GM18507 (cell line): ENCODE results near the gene GDF2.

Experiments
- DNase-seq: peaks from one replicate; pipeline ENCODE4 v3.0.0; 2011; ENCODE audit warnings: low read depth; ENCODE audit not compliant: insufficient read length; ENCODE audit errors: extremely low spot score
- FAIRE-seq: peaks from 2 replicates; lab custom pipeline; 2011; peaks lifted over from hg19 to GRCh38; lab: Jason Lieb, UNC

The GDF2 gene

DNA sequence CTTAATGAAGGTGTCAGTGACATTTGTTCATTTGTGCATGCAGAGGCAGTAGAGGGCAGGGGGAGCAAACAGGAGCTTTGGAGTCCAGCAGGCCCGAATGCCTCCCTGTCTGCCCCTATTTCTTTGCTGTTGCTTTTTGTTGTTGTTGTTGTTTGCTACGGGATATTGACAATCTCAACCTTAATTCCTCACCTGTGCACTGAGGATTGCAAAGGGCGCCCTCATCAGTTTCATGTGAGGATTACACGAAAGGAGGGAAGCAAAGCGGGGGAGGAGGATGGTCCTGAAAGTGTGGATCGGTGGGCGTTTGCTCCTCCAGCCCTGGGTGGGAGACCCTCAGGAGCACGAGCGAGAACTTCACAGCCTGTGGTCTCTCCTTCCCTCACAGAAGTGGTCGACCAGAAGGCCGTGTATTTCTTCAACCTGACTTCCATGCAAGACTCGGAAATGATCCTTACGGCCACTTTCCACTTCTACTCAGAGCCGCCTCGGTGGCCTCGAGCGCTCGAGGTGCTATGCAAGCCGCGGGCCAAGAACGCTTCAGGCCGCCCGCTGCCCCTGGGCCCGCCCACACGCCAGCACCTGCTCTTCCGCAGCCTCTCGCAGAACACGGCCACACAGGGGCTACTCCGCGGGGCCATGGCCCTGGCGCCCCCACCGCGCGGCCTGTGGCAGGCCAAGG, 12.7 kb upstream of the GDF2 start:
- no peak for DNase-seq
- FAIRE-seq: no peak

GRCh38 chr10:47310090-47310505, 12.2 kb upstream of the GDF2 start:
- no peak for DNase-seq
- FAIRE-seq: no peak

DNA sequence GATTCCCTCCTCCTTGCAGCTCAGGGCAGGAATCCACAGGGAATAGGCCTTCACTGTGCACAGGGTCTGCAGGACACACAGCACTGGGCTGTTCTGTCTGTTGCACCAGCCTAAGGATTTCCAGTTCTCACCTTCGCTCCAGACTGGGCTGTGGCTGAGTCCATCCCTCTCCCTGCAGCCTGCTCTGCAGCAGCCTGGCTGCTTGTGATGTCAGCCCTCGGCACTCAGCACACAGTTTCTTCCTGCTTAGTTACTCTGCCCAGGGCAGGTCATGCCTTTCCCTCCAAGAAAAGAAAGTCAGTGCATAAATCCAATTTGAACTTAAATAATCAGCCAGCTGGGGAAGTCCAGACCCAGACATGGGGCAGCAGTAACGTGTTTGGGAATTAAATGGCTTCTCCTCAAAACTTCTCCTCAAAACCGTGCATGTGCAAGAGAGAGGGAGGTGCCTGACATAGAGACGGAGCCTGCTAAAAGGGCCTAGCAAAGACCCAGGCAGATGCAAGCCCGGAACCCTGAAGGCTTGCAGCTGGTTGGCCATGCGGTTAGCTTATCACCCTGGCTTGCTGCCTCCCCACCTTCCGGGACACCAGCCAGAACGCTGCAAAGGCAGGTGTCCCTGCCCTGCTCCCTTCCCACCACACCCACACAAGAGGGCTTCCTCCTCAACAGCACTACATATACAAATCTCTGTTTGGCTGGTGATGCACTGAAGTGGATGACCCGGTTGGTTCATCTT, 10.9 kb upstream of the GDF2 start:
- DNase-seq (no peak), FAIRE-seq (no peak)

DNA sequence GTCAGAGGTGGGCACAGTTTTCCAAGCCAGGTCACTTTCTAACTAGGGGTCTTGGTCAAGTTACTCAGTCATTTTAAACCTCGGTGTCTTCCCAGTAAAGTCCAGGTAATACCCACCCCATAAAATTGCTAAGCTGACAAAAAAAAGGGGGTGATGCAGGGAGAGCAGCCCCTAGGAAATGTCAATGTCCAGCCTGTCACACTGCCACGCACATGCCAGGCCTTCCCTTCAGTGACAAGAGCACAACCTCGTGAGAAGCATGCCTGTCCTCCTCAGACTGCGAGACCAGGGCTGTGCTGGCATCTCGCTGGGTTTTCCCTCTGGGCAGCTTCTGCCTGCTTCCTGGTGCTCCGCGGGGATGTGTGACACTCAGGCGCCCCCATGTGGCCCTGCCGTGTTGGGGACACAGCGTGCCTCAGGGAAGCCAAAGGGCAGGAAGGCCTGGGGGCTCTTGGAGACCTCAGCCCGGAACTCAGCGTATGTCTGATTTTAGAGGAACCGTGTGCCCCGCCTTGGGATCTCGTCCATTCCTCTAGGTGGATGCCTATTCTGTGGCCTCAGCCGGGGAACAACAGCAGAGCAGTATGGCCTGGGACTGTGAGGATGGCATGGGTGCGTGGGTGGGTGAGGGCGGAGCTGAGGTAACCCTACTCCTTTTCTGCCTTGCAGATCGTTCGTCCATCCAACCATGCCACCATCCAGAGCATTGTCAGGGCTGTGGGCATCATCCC, 10.2 kb upstream of the GDF2 start:
- FAIRE-seq: no peak
- DNase-seq: peak; percentile 60

DNA sequence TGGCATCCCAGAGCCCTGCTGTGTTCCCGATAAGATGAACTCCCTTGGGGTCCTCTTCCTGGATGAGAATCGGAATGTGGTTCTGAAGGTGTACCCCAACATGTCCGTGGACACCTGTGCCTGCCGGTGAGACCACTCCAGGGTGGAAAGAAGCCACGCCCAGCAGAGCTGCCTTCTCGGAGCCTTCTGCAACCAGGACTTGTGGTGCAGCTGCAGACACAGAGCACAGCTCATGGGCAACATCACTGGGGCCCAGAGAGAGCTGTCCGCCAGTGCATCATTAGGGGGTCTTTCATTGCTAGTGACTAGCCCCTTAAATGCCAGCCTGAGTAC, 9.6 kb upstream of the GDF2 start:
- no peak for FAIRE-seq
- no peak for DNase-seq

- FAIRE-seq (no peak), DNase-seq (no peak)
These were observed 7.8 kb upstream of the GDF2 start for GRCh38 chr10:47314416-47314970.

DNA sequence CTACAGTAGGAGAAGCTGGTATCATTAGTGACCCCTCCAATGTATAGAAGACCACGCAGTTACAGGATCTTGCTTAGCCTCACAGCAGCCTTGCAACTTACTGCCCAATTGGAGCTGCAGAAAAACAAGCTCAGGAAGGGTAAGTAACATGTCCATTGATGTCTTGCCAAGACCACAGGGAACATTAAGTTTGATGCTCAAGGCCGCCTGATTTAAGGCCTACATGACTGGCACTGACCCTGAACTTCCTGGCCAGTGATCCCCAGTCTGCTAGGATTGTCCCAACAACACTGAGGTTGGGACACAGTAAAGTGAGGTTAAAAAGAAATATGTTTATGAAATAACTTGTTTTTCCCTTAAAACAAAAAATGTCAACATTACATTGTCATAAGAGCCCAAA, 6.8 kb upstream of the GDF2 start:
- DNase-seq (no peak), FAIRE-seq (no peak)

GRCh38 chr10:47316131-47316530, 6.1 kb upstream of the GDF2 start:
- no peak for DNase-seq
- FAIRE-seq: no peak

GRCh38 chr10:47317251-47317650, 5.0 kb upstream of the GDF2 start:
- FAIRE-seq (no peak), DNase-seq (no peak)

- DNase-seq (no peak), FAIRE-seq (no peak)
These were observed 3.5 kb upstream of the GDF2 start for GRCh38 chr10:47318706-47319105.

GRCh38 chr10:47319784-47320183, 2.5 kb upstream of the GDF2 start:
- FAIRE-seq: no peak
- DNase-seq: no peak

DNA sequence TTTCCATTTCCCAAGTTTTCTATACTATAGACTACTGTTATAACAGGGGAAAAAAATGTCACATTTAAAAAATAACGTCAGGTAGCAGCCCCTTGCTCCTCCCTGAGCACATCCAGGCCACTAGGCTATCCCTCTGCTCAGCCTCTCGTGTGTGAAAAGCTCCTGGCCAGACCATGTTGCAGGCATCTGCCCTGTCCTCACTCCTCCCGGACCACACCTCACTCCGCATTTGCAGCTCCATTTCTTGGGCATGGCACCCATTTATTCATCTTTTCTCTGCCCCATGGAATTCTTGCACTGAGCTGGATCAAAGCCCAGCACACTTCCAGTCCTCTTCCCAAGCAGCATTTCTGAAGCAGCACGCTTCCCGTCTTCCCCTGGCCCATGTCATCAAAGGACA, 1.4 kb upstream of the GDF2 start:
- DNase-seq (no peak), FAIRE-seq (no peak)

DNA sequence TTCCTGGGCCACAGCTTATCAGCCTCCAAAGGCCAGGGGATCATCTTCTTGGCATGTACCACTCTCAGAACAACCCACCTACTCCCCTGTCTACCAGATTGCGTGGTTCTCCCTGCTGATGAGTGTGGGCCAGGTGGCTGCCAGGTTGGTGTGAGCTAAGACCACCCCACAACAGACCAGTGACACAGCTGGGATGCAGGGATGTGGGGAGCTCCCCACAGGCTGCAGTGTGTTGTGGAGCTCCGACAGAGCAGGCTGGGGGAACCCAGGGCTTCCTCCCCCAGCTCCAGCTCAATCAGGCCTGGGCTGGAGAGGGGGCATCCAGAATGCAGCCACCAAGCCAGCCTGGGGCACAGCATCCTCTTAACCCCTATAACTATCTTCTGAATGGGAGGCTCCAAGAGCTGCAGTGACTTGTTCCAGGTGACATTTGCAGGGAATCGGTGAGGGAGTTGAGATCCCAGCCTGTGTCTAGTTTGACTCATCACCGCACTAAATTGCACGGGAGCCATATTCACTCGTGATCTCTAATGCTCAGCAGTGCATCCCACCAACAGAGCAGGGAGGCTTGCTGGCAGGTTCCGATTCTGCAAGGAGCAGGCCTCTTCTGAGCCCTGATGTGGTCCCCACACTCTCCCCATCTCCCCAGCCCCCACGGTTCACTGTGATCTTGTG, 596 bp upstream of the GDF2 start:
- no peak for FAIRE-seq
- no peak for DNase-seq

- DNase-seq (no peak), FAIRE-seq (no peak)
These were observed 833 bp downstream of the GDF2 start for GRCh38 chr10:47323087-47323486.

DNA sequence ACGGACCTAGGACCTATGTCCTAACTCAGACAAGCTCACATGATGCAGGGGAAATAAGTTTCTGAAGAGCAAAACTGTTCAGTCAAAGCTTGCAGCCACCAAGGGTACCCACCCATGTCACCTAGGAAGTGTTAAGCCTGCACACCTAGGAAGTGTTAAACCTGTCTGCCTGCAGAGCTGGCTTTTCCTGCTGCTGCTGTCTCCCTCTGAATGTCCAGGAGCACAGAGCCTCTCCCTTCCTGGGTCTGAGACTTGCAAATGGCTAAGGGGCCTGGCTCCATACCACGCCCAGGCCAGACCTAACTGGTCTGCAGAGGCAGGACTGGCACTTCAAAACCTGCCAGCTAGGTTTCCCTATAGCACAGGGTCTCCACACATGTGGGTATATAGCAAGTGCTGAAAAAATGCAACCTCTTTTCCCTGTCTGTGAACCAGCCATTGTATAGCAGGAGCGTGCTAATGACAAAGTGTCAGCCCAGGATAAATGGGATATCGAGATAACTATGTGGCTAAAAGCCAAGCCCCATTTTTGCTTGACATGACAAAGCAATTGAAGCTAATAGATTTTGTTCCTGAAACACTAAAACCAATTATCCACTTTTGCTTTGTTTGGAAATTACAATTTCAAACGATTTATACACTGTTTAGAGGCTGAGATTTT, 1.5 kb downstream of the GDF2 start:
- no peak for FAIRE-seq
- no peak for DNase-seq

- FAIRE-seq (no peak), DNase-seq (no peak)
These were observed 3.3 kb downstream of the GDF2 start for GRCh38 chr10:47325303-47326291.

- no peak for DNase-seq
- FAIRE-seq: no peak
These were observed 4.2 kb downstream of the GDF2 start for GRCh38 chr10:47326306-47326926.

- FAIRE-seq (no peak), DNase-seq (no peak)
These were observed 4.7 kb downstream of the GDF2 start for GRCh38 chr10:47326927-47327330.
